A673 (cell line): ENCODE data around the gene TRPM8. TPM values are rescaled to one million over a fixed set of nuclear protein-coding genes. Genes with fewer than 3 reads are reported as not detected.

Experiments used
- BruUV-seq: library from RNA; stranded (reverse); fragments of 400-500 nt; replicated peaks from 2 replicates; lab custom pipeline; 2021; lab: Mats Ljungman, UMichigan
- CTCF ChIA-PET: fragments of 300-600 bp; sonication (Branson Sonifier 250); formaldehyde crosslinking; loops from one replicate; lab custom pipeline; 2022; ENCODE audit warnings: antibody characterized with exemption; lab: Charles Lee
- POLR2A ChIA-PET: fragments of 300-600 bp; sonication (Branson Sonifier 250); formaldehyde crosslinking; loops from one replicate; lab custom pipeline; 2022; ENCODE audit warnings: antibody characterized with exemption; ENCODE audit not compliant: low non-redundant PET; lab: Charles Lee
- DNase-seq: peaks from one replicate; pipeline ENCODE4 v3.0.0-alpha.2; 2015; ENCODE audit warnings: low spot score
- H3K27ac ChIP-seq: fragments of 200-600 bp; sonication (generic); 2 replicates; pipeline ENCODE4 v1.5.1; 2016; ENCODE audit warnings: mixed run types, low read depth, mild to moderate bottlenecking, mixed read lengths, antibody characterized with exemption, low read length; ENCODE audit not compliant: poor library complexity, severe bottlenecking
- H3K27me3 ChIP-seq: fragments of 200-600 bp; sonication (generic); replicated peaks from 2 replicates; pipeline ENCODE4 v1.6.1; 2017; ENCODE audit warnings: mixed run types, low read depth, mild to moderate bottlenecking, mixed read lengths, antibody characterized with exemption, low read length; ENCODE audit not compliant: insufficient read depth, poor library complexity
- H3K36me3 ChIP-seq: fragments of 200-600 bp; sonication (generic); 2 replicates; pipeline ENCODE4 v1.6.1; 2016; ENCODE audit warnings: mixed run types, mild to moderate bottlenecking, mixed read lengths, antibody characterized with exemption, low read length; ENCODE audit not compliant: insufficient read depth, poor library complexity, severe bottlenecking
- H3K4me1 ChIP-seq: fragments of 200-600 bp; sonication (generic); 2 replicates; pipeline ENCODE4 v1.6.1; 2017; ENCODE audit warnings: mixed run types, mild to moderate bottlenecking, mixed read lengths, antibody characterized with exemption, low read length; ENCODE audit not compliant: insufficient read depth, poor library complexity, severe bottlenecking
- H3K4me3 ChIP-seq: fragments of 200-600 bp; sonication (generic); 2 replicates; pipeline ENCODE4 v1.5.1; 2016; ENCODE audit warnings: low read depth, mixed run types, mild to moderate bottlenecking, mixed read lengths, low read length; ENCODE audit not compliant: poor library complexity, severe bottlenecking
- H3K9me3 ChIP-seq: fragments of 200-600 bp; sonication (generic); 2 replicates; pipeline ENCODE4 v1.6.1; 2016; ENCODE audit warnings: mixed run types, low read depth, mild to moderate bottlenecking, mixed read lengths, antibody characterized with exemption, low read length; ENCODE audit not compliant: poor library complexity, severe bottlenecking
- CTCF ChIP-seq: fragments of 300-800, 200-600 bp; sonication (generic); conservative IDR thresholded peaks from 2 replicates; pipeline ENCODE4 v1.5.1; 2017; ENCODE audit warnings: low read depth, mild to moderate bottlenecking, antibody characterized with exemption, low read length, moderate library complexity, mixed read lengths
- EZH2 ChIP-seq: fragments of 200-600 bp; sonication (generic); IDR thresholded peaks from 2 replicates; pipeline ENCODE4 v1.6.1; 2017; ENCODE audit warnings: borderline replicate concordance, low read depth, mild to moderate bottlenecking, mixed read lengths, antibody characterized with exemption, low read length; ENCODE audit not compliant: poor library complexity, severe bottlenecking
- intact Hi-C: fragments of 100-400 bp; cut with micrococcal nuclease; formaldehyde crosslinking; loops from one replicate; pipeline ENCODE4 v1.10.0; 2022; ENCODE audit not compliant: unreplicated experiment
- total RNA-seq: library from RNA; stranded (reverse); gene quantifications from 2 replicates; pipeline ENCODE4 v1.2.3, GENCODE V29; 2021

The TRPM8 gene
- total RNA-seq, 1 experiment from 2014 or later, result 8.9 TPM

- no peaks in the 10 kb centered on the region for H3K27me3 ChIP-seq
- ChIA-PET POLR2A (no interaction called here), CTCF (no interaction called here)
- H3K9me3 ChIP-seq, result no peaks in the 10 kb centered on the region
- H3K4me3 ChIP-seq, result no peak overlapping the region
- no peak for TF ChIP-seq EZH2
- no peak for DNase-seq
- no peak overlapping the region for H3K27ac ChIP-seq
- peaks cover 6% of the 10 kb centered on the region for H3K4me1 ChIP-seq
- intact Hi-C loops, result no loop called here
- BruUV-seq, result no TSS peak
- no peaks in the 10 kb centered on the region for H3K36me3 ChIP-seq
These were observed 85.1 kb downstream of the TRPM8 start for GRCh38 chr2:234002281-234002680.

DNA sequence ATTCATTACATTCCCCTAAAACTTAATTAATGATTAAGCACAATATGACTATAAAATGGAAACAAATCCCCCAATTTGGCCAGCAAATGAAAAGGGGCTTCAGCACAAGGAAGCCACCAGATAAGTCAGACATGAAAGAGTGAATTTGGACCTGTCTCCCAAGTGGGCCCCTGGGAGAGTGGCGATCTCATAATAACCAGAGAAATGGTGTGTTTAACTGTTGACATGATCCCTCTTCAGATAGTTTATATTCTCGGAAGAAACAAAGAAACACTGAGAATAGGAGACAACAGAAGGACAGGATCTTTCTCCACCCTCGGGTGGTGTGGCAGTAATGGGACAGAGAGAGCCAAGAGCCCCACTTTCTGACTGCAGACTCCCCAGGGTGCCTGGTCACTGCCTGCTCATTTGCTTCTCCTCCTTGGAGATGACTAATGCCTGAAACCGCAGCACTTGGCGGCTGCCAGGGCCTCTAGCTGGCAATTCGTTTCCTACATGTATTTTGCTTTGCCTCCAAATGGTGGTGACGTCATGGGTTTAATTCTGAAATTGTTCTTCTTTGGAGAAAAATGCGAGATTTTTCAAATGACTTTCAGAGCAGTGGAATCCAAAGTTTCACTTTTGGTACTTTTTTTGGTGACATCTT is 86.9 kb downstream of the TRPM8 start:
- no peaks in the 10 kb centered on the region for H3K27me3 ChIP-seq
- peak; percentile 90 for DNase-seq
- ChIA-PET CTCF (no interaction called here), POLR2A (no interaction called here)
- no peak overlapping the region for H3K4me3 ChIP-seq
- H3K27ac ChIP-seq, result no peak overlapping the region
- BruUV-seq, result no TSS peak
- no peaks in the 10 kb centered on the region for H3K9me3 ChIP-seq
- H3K36me3 ChIP-seq, result no peaks in the 10 kb centered on the region
- TF ChIP-seq CTCF, result no peak
- TF ChIP-seq EZH2, result no peak
- intact Hi-C loops, result no loop called here
- H3K4me1 ChIP-seq, result peaks cover 6% of the 10 kb centered on the region

DNA sequence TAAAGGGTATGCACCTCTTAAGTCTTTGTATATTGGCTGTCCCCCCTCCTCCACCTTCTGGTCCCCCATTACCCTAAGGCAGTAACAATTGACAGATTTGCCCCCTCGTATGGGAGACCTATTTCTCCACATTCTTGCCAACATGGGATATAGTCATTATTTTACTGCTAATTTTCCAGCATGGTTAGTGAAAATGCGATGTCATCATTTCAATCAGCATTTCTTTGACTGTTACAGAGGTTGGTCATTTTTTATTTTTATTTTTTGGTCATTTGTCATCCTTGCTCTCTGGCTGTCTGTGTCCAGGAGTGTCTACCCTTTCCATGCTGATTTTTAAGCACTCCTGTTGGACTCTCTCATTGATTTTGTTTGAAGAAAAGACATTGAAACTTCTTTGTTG is 88.0 kb downstream of the TRPM8 start:
- Histone ChIP-seq H3K4me1 (peaks cover 6% of the 10 kb centered on the region), H3K27ac (no peak overlapping the region), H3K27me3 (no peaks in the 10 kb centered on the region), H3K9me3 (no peaks in the 10 kb centered on the region), H3K36me3 (no peaks in the 10 kb centered on the region), H3K4me3 (no peak overlapping the region)
- ChIA-PET POLR2A (no interaction called here), CTCF (no interaction called here)
- no TSS peak for BruUV-seq
- no peak for TF ChIP-seq CTCF
- TF ChIP-seq EZH2, result no peak
- DNase-seq, result no peak
- intact Hi-C loops, result no loop called here

DNA sequence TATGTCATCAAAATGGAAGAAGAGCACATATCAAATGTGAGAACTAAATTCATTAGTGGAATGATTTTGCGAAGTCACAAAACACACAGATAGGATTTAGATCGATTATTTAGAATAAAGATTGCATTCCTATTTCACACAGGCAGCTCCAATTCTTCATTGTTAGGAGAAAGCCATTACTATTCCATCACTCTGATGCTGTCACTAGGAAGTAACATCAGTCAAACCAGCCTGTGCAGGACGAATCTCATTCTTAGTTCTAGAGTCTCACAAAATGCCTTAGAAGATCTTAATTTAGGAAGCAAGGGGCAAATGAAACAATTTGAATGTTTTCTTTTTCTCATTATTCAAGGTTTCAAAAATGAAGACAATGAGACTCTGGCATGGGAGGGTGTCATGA is 89.3 kb downstream of the TRPM8 start:
- CTCF ChIA-PET, result no interaction called here
- no TSS peak for BruUV-seq
- H3K27ac ChIP-seq, result no peak overlapping the region
- H3K4me1 ChIP-seq, result peaks cover 6% of the 10 kb centered on the region
- DNase-seq, result no peak
- no peaks in the 10 kb centered on the region for H3K9me3 ChIP-seq
- no peaks in the 10 kb centered on the region for H3K27me3 ChIP-seq
- POLR2A ChIA-PET, result no interaction called here
- no peak overlapping the region for H3K4me3 ChIP-seq
- H3K36me3 ChIP-seq, result no peaks in the 10 kb centered on the region
- TF ChIP-seq CTCF (no peak), EZH2 (no peak)
- intact Hi-C loops, result no loop called here
